ENCODE results near the gene MSRB3. TPM values are rescaled to one million over a fixed set of nuclear protein-coding genes. Genes with fewer than 3 reads are reported as not detected.

Gene MSRB3
- polyA plus RNA-seq, 1 donor from 2014 or later: 0.19 TPM

DNA sequence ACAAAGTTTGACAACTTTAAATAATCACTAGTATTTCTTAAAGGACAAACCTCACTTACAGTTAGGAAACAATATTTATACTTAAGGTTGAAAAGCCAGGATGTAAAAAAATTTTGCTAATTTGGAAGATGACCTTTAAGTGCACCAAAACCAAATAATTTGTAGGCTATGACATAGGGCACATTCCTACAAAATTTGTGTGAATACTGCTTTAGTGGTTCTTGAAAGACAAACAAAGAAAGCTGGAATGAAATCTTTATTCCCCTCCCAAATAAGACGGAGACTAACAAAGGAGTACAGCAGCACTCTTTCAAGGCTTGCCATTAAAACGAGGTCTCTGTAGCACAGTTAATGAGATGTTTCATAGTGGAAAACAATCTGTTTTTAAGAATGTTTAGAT is 45.6 kb downstream of the MSRB3 start (continued):
- TF ChIP-seq SMC3 (conservative IDR thresholded peaks at IDR 0.05; ENCODE audit: poor library complexity): no peak

DNA sequence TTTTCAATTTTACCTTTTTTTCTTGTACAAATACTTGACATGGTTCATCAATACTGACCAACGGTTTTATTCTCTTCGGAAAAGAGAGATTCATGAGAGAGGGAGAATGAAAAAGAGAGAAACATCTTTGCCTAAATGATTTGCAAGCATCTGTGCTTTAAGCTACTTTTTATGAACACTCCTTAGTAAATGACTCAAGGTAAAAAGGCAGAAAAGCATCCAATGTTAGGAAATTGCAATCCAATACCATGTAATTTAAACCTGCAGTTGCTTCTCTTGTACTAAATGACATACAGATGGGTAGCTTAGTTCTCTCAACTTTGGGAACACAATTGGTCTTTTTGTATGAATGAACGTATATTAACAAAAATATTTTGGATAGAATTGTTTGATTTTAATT is 46.1 kb downstream of the MSRB3 start:
- Histone ChIP-seq H3K9ac (ENCODE audit: low read length) (no peak overlapping the region), H3K4me2 (ENCODE audit: low read length) (no peak overlapping the region), H3F3A (ENCODE audit: insufficient read depth, low read length, poor library complexity, severe bottlenecking) (no peaks in the 10 kb centered on the region), H3K9me2 (ENCODE audit: insufficient read depth, low read length) (no peaks in the 10 kb centered on the region), H3K4me3 (ENCODE audit: low read length) (no peak overlapping the region), H3K9me3 (ENCODE audit: low read length) (no peaks in the 10 kb centered on the region), H2AFZ (ENCODE audit: low read depth, low read length) (no peak overlapping the region), H3K27me3 (ENCODE audit: insufficient read depth, low read depth, low read length) (no peaks in the 10 kb centered on the region), H3K79me2 (replicated peaks; ENCODE audit: insufficient read depth, low read length) (no peaks in the 10 kb centered on the region), H4K20me1 (ENCODE audit: insufficient read depth) (no peaks in the 10 kb centered on the region), H3K36me3 (ENCODE audit: insufficient read depth, low read length) (no peaks in the 10 kb centered on the region), H3K27ac (ENCODE audit: low read length) (no peak overlapping the region)
- TF ChIP-seq TAF1 (IDR thresholded peaks at IDR 0.05; ENCODE audit: low read depth) (no peak), SMC3 (conservative IDR thresholded peaks at IDR 0.05; ENCODE audit: poor library complexity) (no peak), EP300 (conservative IDR thresholded peaks at IDR 0.05; ENCODE audit: poor library complexity, severe bottlenecking) (no peak), MXI1 (conservative IDR thresholded peaks at IDR 0.05; ENCODE audit: poor library complexity, severe bottlenecking) (no peak), RAD21 (conservative IDR thresholded peaks at IDR 0.05) (no peak), POLR2AphosphoS5 (IDR thresholded peaks at IDR 0.05) (no peak), EZH2 (IDR thresholded peaks at IDR 0.05; ENCODE audit: borderline replicate concordance, insufficient read depth, low read length, poor library complexity, severe bottlenecking) (no peak)
- TF ChIP-seq, protein P1, sequence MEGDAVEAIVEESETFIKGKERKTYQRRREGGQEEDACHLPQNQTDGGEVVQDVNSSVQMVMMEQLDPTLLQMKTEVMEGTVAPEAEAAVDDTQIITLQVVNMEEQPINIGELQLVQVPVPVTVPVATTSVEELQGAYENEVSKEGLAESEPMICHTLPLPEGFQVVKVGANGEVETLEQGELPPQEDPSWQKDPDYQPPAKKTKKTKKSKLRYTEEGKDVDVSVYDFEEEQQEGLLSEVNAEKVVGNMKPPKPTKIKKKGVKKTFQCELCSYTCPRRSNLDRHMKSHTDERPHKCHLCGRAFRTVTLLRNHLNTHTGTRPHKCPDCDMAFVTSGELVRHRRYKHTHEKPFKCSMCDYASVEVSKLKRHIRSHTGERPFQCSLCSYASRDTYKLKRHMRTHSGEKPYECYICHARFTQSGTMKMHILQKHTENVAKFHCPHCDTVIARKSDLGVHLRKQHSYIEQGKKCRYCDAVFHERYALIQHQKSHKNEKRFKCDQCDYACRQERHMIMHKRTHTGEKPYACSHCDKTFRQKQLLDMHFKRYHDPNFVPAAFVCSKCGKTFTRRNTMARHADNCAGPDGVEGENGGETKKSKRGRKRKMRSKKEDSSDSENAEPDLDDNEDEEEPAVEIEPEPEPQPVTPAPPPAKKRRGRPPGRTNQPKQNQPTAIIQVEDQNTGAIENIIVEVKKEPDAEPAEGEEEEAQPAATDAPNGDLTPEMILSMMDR (IDR thresholded peaks at IDR 0.05; ENCODE audit: poor library complexity, severe bottlenecking): no peak
- TF ChIP-seq, protein P2, sequence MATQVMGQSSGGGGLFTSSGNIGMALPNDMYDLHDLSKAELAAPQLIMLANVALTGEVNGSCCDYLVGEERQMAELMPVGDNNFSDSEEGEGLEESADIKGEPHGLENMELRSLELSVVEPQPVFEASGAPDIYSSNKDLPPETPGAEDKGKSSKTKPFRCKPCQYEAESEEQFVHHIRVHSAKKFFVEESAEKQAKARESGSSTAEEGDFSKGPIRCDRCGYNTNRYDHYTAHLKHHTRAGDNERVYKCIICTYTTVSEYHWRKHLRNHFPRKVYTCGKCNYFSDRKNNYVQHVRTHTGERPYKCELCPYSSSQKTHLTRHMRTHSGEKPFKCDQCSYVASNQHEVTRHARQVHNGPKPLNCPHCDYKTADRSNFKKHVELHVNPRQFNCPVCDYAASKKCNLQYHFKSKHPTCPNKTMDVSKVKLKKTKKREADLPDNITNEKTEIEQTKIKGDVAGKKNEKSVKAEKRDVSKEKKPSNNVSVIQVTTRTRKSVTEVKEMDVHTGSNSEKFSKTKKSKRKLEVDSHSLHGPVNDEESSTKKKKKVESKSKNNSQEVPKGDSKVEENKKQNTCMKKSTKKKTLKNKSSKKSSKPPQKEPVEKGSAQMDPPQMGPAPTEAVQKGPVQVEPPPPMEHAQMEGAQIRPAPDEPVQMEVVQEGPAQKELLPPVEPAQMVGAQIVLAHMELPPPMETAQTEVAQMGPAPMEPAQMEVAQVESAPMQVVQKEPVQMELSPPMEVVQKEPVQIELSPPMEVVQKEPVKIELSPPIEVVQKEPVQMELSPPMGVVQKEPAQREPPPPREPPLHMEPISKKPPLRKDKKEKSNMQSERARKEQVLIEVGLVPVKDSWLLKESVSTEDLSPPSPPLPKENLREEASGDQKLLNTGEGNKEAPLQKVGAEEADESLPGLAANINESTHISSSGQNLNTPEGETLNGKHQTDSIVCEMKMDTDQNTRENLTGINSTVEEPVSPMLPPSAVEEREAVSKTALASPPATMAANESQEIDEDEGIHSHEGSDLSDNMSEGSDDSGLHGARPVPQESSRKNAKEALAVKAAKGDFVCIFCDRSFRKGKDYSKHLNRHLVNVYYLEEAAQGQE (IDR thresholded peaks at IDR 0.05; ENCODE audit: borderline replicate concordance): no peak

DNA sequence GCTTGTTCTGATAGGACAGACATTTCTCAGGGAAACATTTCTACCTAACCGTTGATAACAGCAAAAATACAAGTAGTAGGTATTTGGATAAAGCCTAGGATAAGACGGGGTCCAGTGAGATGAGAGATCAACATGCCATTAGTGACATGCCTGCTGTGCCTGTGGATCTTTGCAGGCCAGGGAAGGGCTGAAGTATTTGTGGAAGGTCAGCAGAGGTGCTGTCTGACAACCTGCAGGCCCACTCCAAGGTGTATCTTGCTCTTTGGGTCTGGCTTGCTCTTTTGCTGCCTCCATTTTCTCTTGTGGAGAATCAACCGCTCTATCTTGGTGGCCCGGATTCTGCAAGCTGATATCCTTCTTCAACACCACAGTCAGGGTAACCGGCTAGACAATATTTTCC is 46.7 kb downstream of the MSRB3 start:
- no peaks in the 10 kb centered on the region for H3K9me3 ChIP-seq (ENCODE audit: low read length)
- H3K79me2 ChIP-seq (replicated peaks; ENCODE audit: insufficient read depth, low read length): no peaks in the 10 kb centered on the region
- no peak overlapping the region for H3K4me2 ChIP-seq (ENCODE audit: low read length)
- no peaks in the 10 kb centered on the region for H3K9me2 ChIP-seq (ENCODE audit: insufficient read depth, low read length)
- no peaks in the 10 kb centered on the region for H3F3A ChIP-seq (ENCODE audit: insufficient read depth, low read length, poor library complexity, severe bottlenecking)
- no peaks in the 10 kb centered on the region for H3K27me3 ChIP-seq (ENCODE audit: insufficient read depth, low read depth, low read length)
- no peaks in the 10 kb centered on the region for H4K20me1 ChIP-seq (ENCODE audit: insufficient read depth)
- no peaks in the 10 kb centered on the region for H3K36me3 ChIP-seq (ENCODE audit: insufficient read depth, low read length)
- no peak overlapping the region for H3K9ac ChIP-seq (ENCODE audit: low read length)
- H2AFZ ChIP-seq (ENCODE audit: low read depth, low read length): no peak overlapping the region
- H3K4me3 ChIP-seq (ENCODE audit: low read length): no peak overlapping the region
- no peak overlapping the region for H3K27ac ChIP-seq (ENCODE audit: low read length)
- TF ChIP-seq EZH2 (IDR thresholded peaks at IDR 0.05; ENCODE audit: borderline replicate concordance, insufficient read depth, low read length, poor library complexity, severe bottlenecking): no peak
- TF ChIP-seq MXI1 (conservative IDR thresholded peaks at IDR 0.05; ENCODE audit: poor library complexity, severe bottlenecking): no peak
- TF ChIP-seq SMC3 (conservative IDR thresholded peaks at IDR 0.05; ENCODE audit: poor library complexity): no peak
- no peak for TF ChIP-seq RAD21 (conservative IDR thresholded peaks at IDR 0.05)
- no peak for TF ChIP-seq POLR2AphosphoS5 (IDR thresholded peaks at IDR 0.05)
- TF ChIP-seq TAF1 (IDR thresholded peaks at IDR 0.05; ENCODE audit: low read depth): no peak
- no peak for TF ChIP-seq EP300 (conservative IDR thresholded peaks at IDR 0.05; ENCODE audit: poor library complexity, severe bottlenecking)
